Renal cortex interstitium (tissue), 15 donors: ENCODE results near the gene HDGF. TPM values are rescaled to one million over a fixed set of nuclear protein-coding genes. Genes with fewer than 3 reads are reported as not detected.

Experiments used
- DNase-seq, 11 donors: peaks; one replicate each; pipeline ENCODE4 v3.0.0-alpha.2; 2013; ENCODE audit warnings: low read depth in 9 of 11, low spot score in 4 of 11; ENCODE audit errors: extremely low read depth in 1 of 11
- long read RNA-seq, 16 experiments: transcript quantifications; one replicate each; lab custom pipeline, GENCODE V29; 2026
- polyA plus RNA-seq, 3 donors: library from polyadenylated mRNA; unstranded; fragments of 120-200 nt; gene quantifications; one replicate each; pipeline ENCODE4 v1.2.1, GENCODE V29; 2013; ENCODE audit not compliant: insufficient read length in 3 of 3

Gene HDGF
- 100 to 1,000 TPM; 262 to 301 (median 270) TPM for polyA plus RNA-seq
- long read RNA-seq, donor 1, transcript HDGF-201 (6 exons, 2,380 nt), result major isoform, 12 of 41 reads
- long read RNA-seq, donor 1, partial matches to known transcripts, result 28 of 41 reads
- long read RNA-seq, donor 1, other reads (novel, unspliced or antisense), result 0 of 41 reads
- long read RNA-seq, donor 2, transcript HDGF-201 (6 exons, 2,380 nt), result major isoform, 10 of 49 reads
- long read RNA-seq, donor 2, partial matches to known transcripts, result 38 of 49 reads
- long read RNA-seq, donor 2, other reads (novel, unspliced or antisense), result 0 of 49 reads
- long read RNA-seq, donor 3, transcript HDGF-201 (6 exons, 2,380 nt), result major isoform, 24 of 87 reads
- long read RNA-seq, donor 3, partial matches to known transcripts, result 58 of 87 reads
- long read RNA-seq, donor 3, other reads (novel, unspliced or antisense), result 0 of 87 reads
- long read RNA-seq, donor 4, transcript HDGF-201 (6 exons, 2,380 nt), result major isoform, 37 of 46 reads
- long read RNA-seq, donor 4, partial matches to known transcripts, result 5 of 46 reads
- long read RNA-seq, donor 4, other reads (novel, unspliced or antisense), result 0 of 46 reads
- long read RNA-seq, donor 5, result 0 reads
- long read RNA-seq, donor 6, transcript HDGF-201 (6 exons, 2,380 nt), result major isoform, 10 of 60 reads
- long read RNA-seq, donor 6, partial matches to known transcripts, result 46 of 60 reads
- long read RNA-seq, donor 6, other reads (novel, unspliced or antisense), result 0 of 60 reads
- long read RNA-seq, donor 7, transcript HDGF-201 (6 exons, 2,380 nt), result major isoform, 24 of 65 reads
- long read RNA-seq, donor 7, partial matches to known transcripts, result 38 of 65 reads
- long read RNA-seq, donor 7, other reads (novel, unspliced or antisense), result 0 of 65 reads
- long read RNA-seq, donor 8, transcript HDGF-201 (6 exons, 2,380 nt), result major isoform, 33 of 104 reads
- long read RNA-seq, donor 8, partial matches to known transcripts, result 67 of 104 reads
- long read RNA-seq, donor 8, other reads (novel, unspliced or antisense), result 0 of 104 reads
- long read RNA-seq, donor 9, transcript HDGF-201 (6 exons, 2,380 nt), result major isoform, 30 of 51 reads
- long read RNA-seq, donor 9, partial matches to known transcripts, result 18 of 51 reads
- long read RNA-seq, donor 9, other reads (novel, unspliced or antisense), result 0 of 51 reads
- long read RNA-seq, donor 10, transcript HDGF-201 (6 exons, 2,380 nt), result major isoform, 30 of 62 reads
- long read RNA-seq, donor 10, partial matches to known transcripts, result 30 of 62 reads
- long read RNA-seq, donor 10, other reads (novel, unspliced or antisense), result 0 of 62 reads
- long read RNA-seq, donor 11, transcript HDGF-201 (6 exons, 2,380 nt), result major isoform, 25 of 46 reads
- long read RNA-seq, donor 11, partial matches to known transcripts, result 19 of 46 reads
- long read RNA-seq, donor 11, other reads (novel, unspliced or antisense), result 0 of 46 reads
- long read RNA-seq, donor 12, transcript HDGF-201 (6 exons, 2,380 nt), result major isoform, 13 of 23 reads
- long read RNA-seq, donor 12, partial matches to known transcripts, result 7 of 23 reads
- long read RNA-seq, donor 12, other reads (novel, unspliced or antisense), result 0 of 23 reads
- long read RNA-seq, donor 13, transcript HDGF-201 (6 exons, 2,380 nt), result major isoform, 27 of 154 reads
- long read RNA-seq, donor 13, partial matches to known transcripts, result 120 of 154 reads
- long read RNA-seq, donor 13, other reads (novel, unspliced or antisense), result 0 of 154 reads
- long read RNA-seq, donor 14, transcript HDGF-201 (6 exons, 2,380 nt), result major isoform, 21 of 49 reads
- long read RNA-seq, donor 14, partial matches to known transcripts, result 27 of 49 reads
- long read RNA-seq, donor 14, other reads (novel, unspliced or antisense), result 0 of 49 reads
- long read RNA-seq, donor 15, transcript HDGF-201 (6 exons, 2,380 nt), result major isoform, 14 of 21 reads
- long read RNA-seq, donor 15, partial matches to known transcripts, result 5 of 21 reads
- long read RNA-seq, donor 15, other reads (novel, unspliced or antisense), result 0 of 21 reads
- long read RNA-seq, donor 16, transcript HDGF-201 (6 exons, 2,380 nt), result major isoform, 109 of 329 reads
- long read RNA-seq, donor 16, transcript HDGF-202 (6 exons, 960 nt), result minor isoform, 6 of 329 reads
- long read RNA-seq, donor 16, partial matches to known transcripts, result 139 of 329 reads
- long read RNA-seq, donor 16, other reads (novel, unspliced or antisense), result 68 of 329 reads

GRCh38 chr1:156751451-156751756 is at the start of gene HDGF:
TSS of gene HDGF (minus strand) at chr1:156751675. CDS start at chr1:156751429, 246 bp downstream.
- no peak for DNase-seq

- peak in 1 of 11 donors; percentile 53 for DNase-seq
Measured at GRCh38 chr1:156797212-156797871, 45.9 kb upstream of the HDGF start.

DNA sequence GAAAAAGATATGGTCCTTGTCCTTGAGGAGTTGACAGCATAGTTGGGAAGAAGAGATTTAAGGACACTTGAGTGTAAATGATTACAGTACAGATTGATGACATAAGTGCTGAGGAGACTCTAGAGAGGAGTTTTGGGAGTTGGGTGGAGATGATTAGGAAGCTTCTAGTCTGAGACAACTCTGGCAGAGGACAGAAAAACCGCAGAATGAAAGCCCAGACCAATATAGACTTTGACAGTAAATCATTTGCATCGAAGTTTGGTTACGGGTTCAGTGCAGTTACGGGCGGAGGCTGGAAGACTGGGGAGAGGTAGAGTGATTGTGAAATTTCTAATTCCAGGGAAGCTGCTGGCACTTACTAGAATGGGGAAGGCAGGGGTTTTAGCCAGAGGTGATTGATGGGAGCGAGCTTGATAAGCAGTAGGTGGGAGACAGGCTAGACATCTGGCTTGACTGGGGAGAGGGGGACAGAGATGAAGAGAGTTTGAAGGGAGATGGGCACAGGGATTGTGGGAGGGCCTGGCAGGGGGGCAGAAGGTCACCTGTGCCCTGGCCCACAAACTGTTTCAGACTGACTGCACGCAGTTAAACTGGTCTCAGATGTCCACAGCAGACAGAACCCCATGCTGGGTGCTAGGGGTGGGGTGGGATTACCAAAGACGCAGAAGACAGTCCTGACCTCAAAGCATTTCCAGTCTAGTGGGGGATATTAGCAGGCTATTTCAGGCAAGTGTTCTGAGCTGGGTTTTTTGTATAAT is 45.0 kb upstream of the HDGF start:
- DNase-seq, result no peak

DNA sequence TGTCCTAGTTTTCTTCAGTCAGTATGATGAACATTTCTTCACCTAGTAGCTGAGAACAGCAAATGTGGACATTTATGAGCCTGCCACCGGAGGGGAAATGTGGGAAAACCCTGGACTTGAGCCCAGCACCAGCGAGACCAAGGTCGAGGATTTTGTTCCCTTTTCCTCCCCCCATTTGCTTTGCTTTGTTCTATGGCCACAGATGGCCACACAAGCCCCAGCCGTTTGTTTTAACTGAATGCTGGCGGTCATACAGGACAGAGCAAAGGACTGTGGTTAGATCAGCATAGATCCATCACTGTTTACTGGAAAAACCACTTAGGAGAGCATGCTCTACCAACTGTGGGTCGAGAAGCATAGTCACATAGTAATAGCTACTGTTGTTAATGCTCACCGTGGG is 44.3 kb upstream of the HDGF start:
- no peak for DNase-seq

- DNase-seq, result no peak
Measured at GRCh38 chr1:156795374-156795733, 43.9 kb upstream of the HDGF start.

- no peak for DNase-seq
Measured at GRCh38 chr1:156794506-156795373, 43.3 kb upstream of the HDGF start.

GRCh38 chr1:156789621-156790318 is 38.3 kb upstream of the HDGF start:
- DNase-seq, result no peak

DNA sequence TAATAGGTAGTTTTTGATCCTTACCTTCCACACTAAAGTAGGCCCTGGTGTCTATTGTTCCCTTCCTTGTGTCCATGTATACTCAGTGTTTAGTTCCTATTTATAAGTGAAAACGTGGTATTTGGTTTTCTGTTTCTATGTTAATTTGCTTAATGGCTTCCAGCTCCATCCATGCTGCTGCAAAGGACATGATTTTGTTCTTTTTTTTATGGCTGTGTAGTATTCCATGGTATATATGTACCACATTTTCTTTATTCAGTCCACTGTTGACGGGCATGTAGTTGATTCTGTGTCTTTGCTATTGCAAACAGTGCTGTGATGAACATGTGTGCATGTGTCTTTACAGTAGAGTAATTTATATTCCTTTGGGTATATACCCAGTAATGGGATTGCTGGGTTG is 36.7 kb upstream of the HDGF start:
- DNase-seq, result no peak

DNA sequence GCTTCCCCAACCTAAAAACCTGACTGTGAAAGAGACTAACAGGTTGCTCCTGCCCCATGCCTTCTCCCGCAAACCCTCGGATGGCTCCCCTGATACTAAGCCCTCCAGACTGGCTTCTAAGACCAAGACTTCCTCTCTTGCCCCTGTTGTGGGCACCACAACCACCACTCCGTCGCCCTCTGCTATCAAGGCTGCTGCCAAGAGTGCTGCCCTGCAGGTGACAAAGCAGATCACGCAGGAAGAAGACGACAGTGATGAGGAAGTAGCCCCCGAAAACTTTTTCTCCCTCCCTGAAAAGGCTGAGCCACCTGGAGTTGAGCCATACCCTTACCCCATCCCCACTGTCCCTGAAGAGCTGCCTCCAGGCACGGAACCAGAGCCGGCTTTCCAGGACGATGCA is 35.2 kb upstream of the HDGF start:
- no peak for DNase-seq

- DNase-seq, result no peak
Measured at GRCh38 chr1:156785458-156785857, 34.0 kb upstream of the HDGF start.

- DNase-seq, result no peak
Measured at GRCh38 chr1:156781585-156782186, 30.2 kb upstream of the HDGF start.

GRCh38 chr1:156777573-156777972 is 26.1 kb upstream of the HDGF start:
- DNase-seq, result no peak

DNA sequence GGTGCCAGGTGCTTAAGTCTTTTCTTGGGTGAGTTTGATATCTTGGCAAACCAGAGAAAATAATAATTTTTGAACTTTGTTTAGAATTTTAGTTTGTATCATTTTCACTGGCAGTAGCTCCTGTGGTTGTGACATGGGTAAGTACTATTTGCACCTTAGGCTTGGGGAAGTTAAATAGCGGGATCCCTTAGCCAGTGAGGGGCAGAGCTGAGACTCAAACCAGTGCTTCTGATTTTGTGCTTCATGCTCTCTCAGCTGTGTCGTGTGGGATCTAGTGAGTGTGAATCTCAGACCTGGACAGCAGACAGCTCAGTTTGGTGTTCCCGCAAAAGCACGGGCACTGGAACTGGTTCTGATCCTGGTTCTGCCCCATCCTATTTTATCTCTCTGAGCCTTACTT is 25.5 kb upstream of the HDGF start:
- no peak for DNase-seq

GRCh38 chr1:156775799-156776198 is 24.3 kb upstream of the HDGF start:
- no peak for DNase-seq

GRCh38 chr1:156773607-156774006 is 22.1 kb upstream of the HDGF start:
- DNase-seq, result no peak
